PC-3 (cell line): Measurements from ENCODE around the gene ZNF316. TPM values are rescaled to one million over a fixed set of nuclear protein-coding genes. Genes with fewer than 3 reads are reported as not detected.

Experiments
- ATAC-seq: fragments of 200-7000 bp; cut with Tn5 transposase; 2 replicates; pipeline ENCODE4 v1.9.1; 2020; ENCODE audit warnings: mild to moderate bottlenecking, moderate library complexity
- BruUV-seq: library from RNA; stranded (reverse); fragments of 400-500 nt; replicated peaks from 2 replicates; lab custom pipeline; 2021; lab: Mats Ljungman, UMichigan
- CTCF ChIA-PET: fragments of 300-600 bp; sonication (Branson Sonifier 250); formaldehyde crosslinking; loops from one replicate; lab custom pipeline; 2022; ENCODE audit warnings: antibody characterized with exemption; lab: Charles Lee
- POLR2A ChIA-PET: fragments of 300-600 bp; sonication (Branson Sonifier 250); formaldehyde crosslinking; loops from one replicate; lab custom pipeline; 2022; ENCODE audit warnings: antibody characterized with exemption; ENCODE audit not compliant: unreplicated experiment; lab: Charles Lee
- DNase-seq: peaks from one replicate; pipeline ENCODE4 v3.0.0-alpha.2; 2015
- H2AFZ ChIP-seq: fragments of 300-600 bp; sonication (generic); 2 replicates; pipeline ENCODE4 v1.6.0; 2016; ENCODE audit warnings: antibody characterized with exemption, low read length
- H3F3A ChIP-seq: fragments of 300-600 bp; sonication (generic); one replicate; pipeline ENCODE4 v1.6.0; 2017; ENCODE audit warnings: antibody characterized with exemption, low read length, control low read depth, mild to moderate bottlenecking; ENCODE audit not compliant: unreplicated experiment
- H3K27ac ChIP-seq: fragments of 300-600 bp; sonication (generic); 2 replicates; pipeline ENCODE4 v1.5.1; 2016; ENCODE audit warnings: mild to moderate bottlenecking, low read length
- H3K27me3 ChIP-seq: fragments of 300-600 bp; sonication (generic); 2 replicates; pipeline ENCODE4 v1.6.1; 2016; ENCODE audit warnings: low read length, mixed read lengths
- H3K36me3 ChIP-seq: fragments of 300-600 bp; sonication (generic); 2 replicates; pipeline ENCODE4 v1.6.1; 2016; ENCODE audit warnings: low read depth, mixed run types, low read length, mixed read lengths
- H3K4me1 ChIP-seq: fragments of 300-600 bp; sonication (generic); 2 replicates; pipeline ENCODE4 v1.5.1; 2016; ENCODE audit warnings: low read length; ENCODE audit not compliant: insufficient read depth
- H3K4me2 ChIP-seq: fragments of 300-600 bp; sonication (generic); 2 replicates; pipeline ENCODE4 v1.6.0; 2016; ENCODE audit warnings: low read length
- H3K4me3 ChIP-seq: fragments of 300-600 bp; sonication (generic); 2 replicates; pipeline ENCODE4 v1.5.1; 2016; ENCODE audit warnings: mild to moderate bottlenecking, low read length, mixed read lengths
- H3K79me2 ChIP-seq: fragments of 300-600 bp; sonication (generic); 2 replicates; pipeline ENCODE4 v1.6.1; 2017; ENCODE audit warnings: low read length, mixed read lengths
- H3K9ac ChIP-seq: fragments of 300-600 bp; sonication (generic); 2 replicates; pipeline ENCODE4 v1.6.0; 2016; ENCODE audit warnings: mild to moderate bottlenecking, low read length
- H3K9me2 ChIP-seq: fragments of 300-600 bp; sonication (generic); replicated peaks from 2 replicates; pipeline ENCODE4 v1.6.1; 2016; ENCODE audit warnings: mixed run types, low read length, mixed read lengths
- H3K9me3 ChIP-seq: fragments of 300-600 bp; sonication (generic); 2 replicates; pipeline ENCODE4 v1.6.1; 2016; ENCODE audit warnings: low read length, mixed read lengths
- H4K20me1 ChIP-seq: fragments of 300-600 bp; sonication (generic); 2 replicates; pipeline ENCODE4 v1.6.1; 2016; ENCODE audit warnings: low read length, mixed read lengths
- EZH2 ChIP-seq: fragments of 300-600 bp; sonication (generic); IDR thresholded peaks from one replicate; pipeline ENCODE4 v1.6.1; 2017; ENCODE audit warnings: antibody characterized with exemption, mild to moderate bottlenecking, low read length; ENCODE audit not compliant: unreplicated experiment
- EZH2phosphoT487 ChIP-seq: fragments of 300-600 bp; sonication (generic); IDR thresholded peaks from 2 replicates; pipeline ENCODE4 v1.6.1; 2018; ENCODE audit warnings: mild to moderate bottlenecking, antibody characterized with exemption, low read length, borderline replicate concordance
- intact Hi-C: fragments of 100-400 bp; cut with micrococcal nuclease; formaldehyde crosslinking; loops from 2 replicates; pipeline ENCODE4 v1.9.0; 2023
- total RNA-seq: library from RNA; depleted of rRNA; stranded (reverse); fragments of >200 nt; gene quantifications from 2 replicates; pipeline ENCODE4 v1.2.3, GENCODE V29; 2014
- TF ChIP-seq, protein P1 (sequence below): fragments of 300-600 bp; sonication (generic); conservative IDR thresholded peaks from 2 replicates; pipeline ENCODE4 v1.5.1; 2017; ENCODE audit warnings: antibody characterized with exemption, low read depth, mild to moderate bottlenecking, low read length

The ZNF316 gene
- total RNA-seq, 1 experiment from 2014 or later = 17.5 TPM

DNA sequence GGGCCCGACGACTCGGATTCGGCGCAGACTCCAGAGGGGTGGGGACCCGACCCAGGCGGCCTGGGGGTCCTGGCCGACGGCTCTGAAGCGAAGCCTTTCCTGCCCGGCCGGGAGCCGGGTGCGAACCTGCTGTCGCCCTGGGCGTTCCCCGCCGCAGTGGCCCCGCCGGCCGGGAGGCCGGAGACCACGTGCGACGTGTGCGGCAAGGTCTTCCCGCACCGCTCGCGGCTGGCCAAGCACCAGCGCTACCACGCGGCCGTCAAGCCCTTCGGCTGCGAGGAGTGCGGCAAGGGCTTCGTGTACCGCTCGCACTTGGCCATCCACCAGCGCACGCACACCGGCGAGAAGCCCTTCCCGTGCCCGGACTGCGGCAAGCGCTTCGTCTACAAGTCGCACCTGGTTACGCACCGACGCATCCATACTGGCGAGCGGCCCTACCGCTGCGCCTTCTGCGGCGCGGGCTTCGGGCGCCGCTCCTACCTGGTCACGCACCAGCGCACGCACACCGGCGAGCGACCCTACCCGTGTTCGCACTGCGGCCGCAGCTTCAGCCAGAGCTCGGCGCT, 15.4 kb downstream of the ZNF316 start:
- Histone ChIP-seq H3K27me3 (no peaks in the 10 kb centered on the region), H3K4me1 (no peaks in the 10 kb centered on the region), H3K27ac (no peak overlapping the region), H2AFZ (no peak overlapping the region), H3K9me3 (no peaks in the 10 kb centered on the region), H3F3A (no peaks in the 10 kb centered on the region), H3K79me2 (no peaks in the 10 kb centered on the region), H3K36me3 (peaks cover 45% of the 10 kb centered on the region), H3K9me2 (no peaks in the 10 kb centered on the region), H4K20me1 (no peaks in the 10 kb centered on the region), H3K9ac (no peak overlapping the region), H3K4me3 (no peak overlapping the region), H3K4me2 (no peak overlapping the region)
- no TSS peak for BruUV-seq
- CTCF ChIA-PET = no interaction called here
- ATAC-seq (no peak), DNase-seq (no peak)
- TF ChIP-seq, protein P1, sequence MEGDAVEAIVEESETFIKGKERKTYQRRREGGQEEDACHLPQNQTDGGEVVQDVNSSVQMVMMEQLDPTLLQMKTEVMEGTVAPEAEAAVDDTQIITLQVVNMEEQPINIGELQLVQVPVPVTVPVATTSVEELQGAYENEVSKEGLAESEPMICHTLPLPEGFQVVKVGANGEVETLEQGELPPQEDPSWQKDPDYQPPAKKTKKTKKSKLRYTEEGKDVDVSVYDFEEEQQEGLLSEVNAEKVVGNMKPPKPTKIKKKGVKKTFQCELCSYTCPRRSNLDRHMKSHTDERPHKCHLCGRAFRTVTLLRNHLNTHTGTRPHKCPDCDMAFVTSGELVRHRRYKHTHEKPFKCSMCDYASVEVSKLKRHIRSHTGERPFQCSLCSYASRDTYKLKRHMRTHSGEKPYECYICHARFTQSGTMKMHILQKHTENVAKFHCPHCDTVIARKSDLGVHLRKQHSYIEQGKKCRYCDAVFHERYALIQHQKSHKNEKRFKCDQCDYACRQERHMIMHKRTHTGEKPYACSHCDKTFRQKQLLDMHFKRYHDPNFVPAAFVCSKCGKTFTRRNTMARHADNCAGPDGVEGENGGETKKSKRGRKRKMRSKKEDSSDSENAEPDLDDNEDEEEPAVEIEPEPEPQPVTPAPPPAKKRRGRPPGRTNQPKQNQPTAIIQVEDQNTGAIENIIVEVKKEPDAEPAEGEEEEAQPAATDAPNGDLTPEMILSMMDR = no peak
- TF ChIP-seq EZH2phosphoT487 (no peak), EZH2 (no peak)
- intact Hi-C loops = no loop called here
- POLR2A ChIA-PET = no interaction called here

DNA sequence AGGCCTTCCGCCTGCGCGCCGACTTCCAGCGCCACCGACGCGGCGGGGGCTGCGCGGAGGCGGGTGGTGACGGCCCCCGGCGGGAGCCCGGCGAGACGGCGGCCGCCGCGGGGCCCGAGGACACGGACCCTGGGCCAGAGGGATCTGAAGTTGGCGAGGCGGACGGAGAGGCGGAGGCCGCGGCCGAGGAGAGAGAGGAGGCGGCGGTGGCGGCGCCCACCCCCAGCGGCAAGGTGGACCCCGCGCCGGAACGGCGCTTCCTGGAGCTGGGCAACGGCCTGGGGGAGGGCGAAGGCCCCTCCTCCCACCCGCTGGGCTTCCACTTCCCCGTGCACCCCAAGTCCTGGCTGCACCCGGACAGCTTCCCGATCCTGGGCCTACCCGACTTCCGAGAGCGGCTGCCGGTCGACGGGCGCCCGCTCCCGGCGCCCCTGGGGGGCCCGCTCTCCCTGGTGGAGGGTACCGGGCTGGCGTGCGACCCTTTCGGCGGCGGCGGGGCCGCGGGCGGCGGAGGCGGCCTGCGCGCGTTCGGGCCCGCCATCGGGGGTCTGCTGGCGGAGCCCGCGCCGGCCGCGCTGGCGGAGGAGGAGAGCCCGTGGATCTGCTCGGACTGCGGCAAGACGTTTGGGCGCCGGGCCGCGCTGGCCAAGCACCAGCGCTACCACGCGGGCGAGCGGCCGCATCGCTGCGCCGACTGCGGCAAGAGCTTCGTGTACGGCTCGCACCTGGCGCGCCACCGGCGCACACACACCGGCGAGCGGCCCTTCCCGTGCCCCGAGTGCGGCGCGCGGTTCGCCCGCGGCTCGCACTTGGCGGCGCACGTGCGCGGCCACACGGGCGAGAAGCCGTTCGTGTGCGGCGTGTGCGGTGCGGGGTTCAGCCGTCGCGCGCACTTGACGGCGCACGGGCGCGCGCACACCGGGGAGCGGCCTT, 16.2 kb downstream of the ZNF316 start:
- H3K4me2 ChIP-seq = no peak overlapping the region
- H4K20me1 ChIP-seq = no peaks in the 10 kb centered on the region
- no peaks in the 10 kb centered on the region for H3K4me1 ChIP-seq
- BruUV-seq = no TSS peak
- H3F3A ChIP-seq = no peaks in the 10 kb centered on the region
- no peaks in the 10 kb centered on the region for H3K9me2 ChIP-seq
- no peak overlapping the region for H3K4me3 ChIP-seq
- no peak overlapping the region for H3K9ac ChIP-seq
- TF ChIP-seq, protein P1 = no peak
- TF ChIP-seq EZH2phosphoT487 (no peak), EZH2 (no peak)
- peaks cover 44% of the 10 kb centered on the region for H3K36me3 ChIP-seq
- CTCF ChIA-PET = no interaction called here
- H3K27me3 ChIP-seq = no peaks in the 10 kb centered on the region
- DNase-seq (no peak), ATAC-seq (no peak)
- intact Hi-C loops = no loop called here
- no peaks in the 10 kb centered on the region for H3K79me2 ChIP-seq
- H3K9me3 ChIP-seq = no peaks in the 10 kb centered on the region
- no peak overlapping the region for H2AFZ ChIP-seq
- POLR2A ChIA-PET = no interaction called here
- H3K27ac ChIP-seq = no peak overlapping the region
